T-helper 17 cell (primary cell): ENCODE measurements around the gene PRRG2. TPM values are rescaled to one million over a fixed set of nuclear protein-coding genes. Genes with fewer than 3 reads are reported as not detected.

Experiments used
- ATAC-seq: fragments of 150-1000 bp; cut with Tn5 transposase; 2 replicates; pipeline ENCODE4 v1.10.0; 2021; ENCODE audit warnings: mild to moderate bottlenecking, moderate library complexity
- DNase-seq, 3 donors: peaks; one replicate each; pipeline versions ENCODE4 v3.0.0 to v3.0.0-alpha.2; 2020 to 2021
- H3K9me3 ChIP-seq: one replicate; pipeline ENCODE4 v1.7.0; 2013; ENCODE audit warnings: low read length, mild to moderate bottlenecking; ENCODE audit not compliant: control insufficient read depth, poor library complexity, severe bottlenecking
- H3K27ac Mint-ChIP-seq: one replicate; pipeline ENCODE4 v1.8.0; 2022; ENCODE audit warnings: mild to moderate bottlenecking, moderate library complexity, mixed read lengths
- H3K27me3 Mint-ChIP-seq: one replicate; pipeline ENCODE4 v1.8.0; 2022; ENCODE audit warnings: mixed read lengths
- H3K36me3 Mint-ChIP-seq: one replicate; pipeline ENCODE4 v1.8.0; 2022; ENCODE audit warnings: low read depth, mixed read lengths
- H3K4me1 Mint-ChIP-seq: one replicate; pipeline ENCODE4 v1.8.0; 2022; ENCODE audit warnings: mild to moderate bottlenecking, mixed read lengths
- H3K4me3 Mint-ChIP-seq: one replicate; pipeline ENCODE4 v1.8.0; 2022; ENCODE audit warnings: mild to moderate bottlenecking, moderate library complexity, mixed read lengths
- total RNA-seq, 4 donors: library from RNA in 2 of 4; stranded (reverse) in 2 of 4; gene quantifications; one replicate each; pipeline ENCODE4 v1.2.3 and lab custom pipeline; 2022 to 2026

Gene PRRG2
- total RNA-seq, 2 donors from 2014 or later = 1.1 to 1.3 TPM

- no peak for DNase-seq
- H3K9me3 ChIP-seq = no peaks in the 10 kb centered on the region
- Mint-ChIP-seq H3K27me3 (no peaks in the 10 kb centered on the region), H3K4me3 (peak overlapping the region; percentile 67), H3K36me3 (no peaks in the 10 kb centered on the region), H3K27ac (peak overlapping the region; percentile 96), H3K4me1 (peaks cover 38% of the 10 kb centered on the region)
- ATAC-seq = no peak
Measured at GRCh38 chr19:49551531-49551930, 29.6 kb upstream of the PRRG2 start.

- Mint-ChIP-seq H3K4me3 (peak overlapping the region; percentile 88), H3K36me3 (peaks cover 3% of the 10 kb centered on the region), H3K4me1 (peaks cover 37% of the 10 kb centered on the region), H3K27ac (peak overlapping the region; percentile 96), H3K27me3 (no peaks in the 10 kb centered on the region)
- no peak for DNase-seq
- ATAC-seq = peak; percentile 57
- no peaks in the 10 kb centered on the region for H3K9me3 ChIP-seq
Measured at GRCh38 chr19:49552749-49553148, 28.4 kb upstream of the PRRG2 start.

GRCh38 chr19:49553451-49554271 lies 27.5 kb upstream of the PRRG2 start:
- peak; percentile 43 for ATAC-seq
- H3K4me1 Mint-ChIP-seq = peaks cover 39% of the 10 kb centered on the region
- H3K27ac Mint-ChIP-seq = peak overlapping the region; percentile 96

GRCh38 chr19:49554701-49555181 lies 26.4 kb upstream of the PRRG2 start:
- ATAC-seq (no peak), DNase-seq (peak in 2 of 3 donors; percentile 29 to 41)
- H3K27ac Mint-ChIP-seq = peak overlapping the region; percentile 96
- H3K36me3 Mint-ChIP-seq = peaks cover 6% of the 10 kb centered on the region
- peaks cover 43% of the 10 kb centered on the region for H3K4me1 Mint-ChIP-seq
- no peaks in the 10 kb centered on the region for H3K9me3 ChIP-seq
- H3K4me3 Mint-ChIP-seq = peak overlapping the region; percentile 71
- H3K27me3 Mint-ChIP-seq = no peaks in the 10 kb centered on the region

More at GRCh38 chr19:49553451-49554271, 27.5 kb upstream of the PRRG2 start:
- peak overlapping the region; percentile 75 for H3K4me3 Mint-ChIP-seq
- H3K9me3 ChIP-seq = no peaks in the 10 kb centered on the region
- H3K36me3 Mint-ChIP-seq = peaks cover 3% of the 10 kb centered on the region
- peak in 1 of 3 donors; percentile 34 for DNase-seq
- no peaks in the 10 kb centered on the region for H3K27me3 Mint-ChIP-seq

GRCh38 chr19:49555600-49556411 lies 25.3 kb upstream of the PRRG2 start:
- H3K4me1 Mint-ChIP-seq = peaks cover 53% of the 10 kb centered on the region
- peak overlapping the region; percentile 96 for H3K27ac Mint-ChIP-seq
- H3K36me3 Mint-ChIP-seq = peaks cover 8% of the 10 kb centered on the region
- DNase-seq = peak; percentile 54 to 75 (median 64)
- peak; percentile 68 for ATAC-seq
- H3K27me3 Mint-ChIP-seq = no peaks in the 10 kb centered on the region
- no peaks in the 10 kb centered on the region for H3K9me3 ChIP-seq
- peak overlapping the region; percentile 71 for H3K4me3 Mint-ChIP-seq

- no peaks in the 10 kb centered on the region for H3K9me3 ChIP-seq
- Mint-ChIP-seq H3K27me3 (no peaks in the 10 kb centered on the region), H3K27ac (peak overlapping the region; percentile 99), H3K4me1 (peaks cover 56% of the 10 kb centered on the region), H3K4me3 (peak overlapping the region; percentile 86), H3K36me3 (peaks cover 8% of the 10 kb centered on the region)
- peak in 1 of 3 donors; percentile 30 for DNase-seq
- no peak for ATAC-seq
Measured at GRCh38 chr19:49556412-49557398, 24.4 kb upstream of the PRRG2 start.

- Mint-ChIP-seq H3K4me3 (peak overlapping the region; percentile 86), H3K27ac (peak overlapping the region; percentile 99), H3K27me3 (no peaks in the 10 kb centered on the region), H3K36me3 (peaks cover 8% of the 10 kb centered on the region), H3K4me1 (peaks cover 55% of the 10 kb centered on the region)
- no peaks in the 10 kb centered on the region for H3K9me3 ChIP-seq
- ATAC-seq (no peak), DNase-seq (no peak)
Measured at GRCh38 chr19:49557641-49558325, 23.3 kb upstream of the PRRG2 start.

GRCh38 chr19:49558591-49558990 lies 22.5 kb upstream of the PRRG2 start:
- peak; percentile 5 for ATAC-seq
- Mint-ChIP-seq H3K4me3 (peak overlapping the region; percentile 91), H3K4me1 (peaks cover 53% of the 10 kb centered on the region), H3K36me3 (peaks cover 8% of the 10 kb centered on the region), H3K27ac (peak overlapping the region; percentile 99), H3K27me3 (no peaks in the 10 kb centered on the region)
- DNase-seq = no peak
- no peaks in the 10 kb centered on the region for H3K9me3 ChIP-seq

GRCh38 chr19:49559443-49559842 lies 21.7 kb upstream of the PRRG2 start:
- Mint-ChIP-seq H3K36me3 (peaks cover 8% of the 10 kb centered on the region), H3K27ac (peak overlapping the region; percentile 99), H3K4me1 (peaks cover 54% of the 10 kb centered on the region)

GRCh38 chr19:49559928-49560327 lies 21.2 kb upstream of the PRRG2 start:
- no peak for DNase-seq
- Mint-ChIP-seq H3K27ac (peak overlapping the region; percentile 99), H3K4me1 (peaks cover 54% of the 10 kb centered on the region), H3K27me3 (no peaks in the 10 kb centered on the region), H3K4me3 (peak overlapping the region; percentile 91), H3K36me3 (peaks cover 8% of the 10 kb centered on the region)
- H3K9me3 ChIP-seq = no peaks in the 10 kb centered on the region
- no peak for ATAC-seq

More at GRCh38 chr19:49559443-49559842, 21.7 kb upstream of the PRRG2 start:
- Mint-ChIP-seq H3K27me3 (no peaks in the 10 kb centered on the region), H3K4me3 (peak overlapping the region; percentile 91)
- H3K9me3 ChIP-seq = no peaks in the 10 kb centered on the region
- no peak for ATAC-seq
- DNase-seq = no peak

- no peaks in the 10 kb centered on the region for H3K9me3 ChIP-seq
- H3K4me1 Mint-ChIP-seq = peaks cover 56% of the 10 kb centered on the region
- DNase-seq (peak in 1 of 3 donors; percentile 38), ATAC-seq (peak; percentile 14)
- no peaks in the 10 kb centered on the region for H3K27me3 Mint-ChIP-seq
- H3K4me3 Mint-ChIP-seq = peak overlapping the region; percentile 91
- peaks cover 8% of the 10 kb centered on the region for H3K36me3 Mint-ChIP-seq
- peak overlapping the region; percentile 99 for H3K27ac Mint-ChIP-seq
Measured at GRCh38 chr19:49560358-49560900, 20.7 kb upstream of the PRRG2 start.
